ENCODE results near the gene YAF2. TPM values are rescaled to one million over a fixed set of nuclear protein-coding genes. Genes with fewer than 3 reads are reported as not detected.

Gene YAF2
- total RNA-seq, 1 donor from 2014 or later = 35.4 TPM

DNA sequence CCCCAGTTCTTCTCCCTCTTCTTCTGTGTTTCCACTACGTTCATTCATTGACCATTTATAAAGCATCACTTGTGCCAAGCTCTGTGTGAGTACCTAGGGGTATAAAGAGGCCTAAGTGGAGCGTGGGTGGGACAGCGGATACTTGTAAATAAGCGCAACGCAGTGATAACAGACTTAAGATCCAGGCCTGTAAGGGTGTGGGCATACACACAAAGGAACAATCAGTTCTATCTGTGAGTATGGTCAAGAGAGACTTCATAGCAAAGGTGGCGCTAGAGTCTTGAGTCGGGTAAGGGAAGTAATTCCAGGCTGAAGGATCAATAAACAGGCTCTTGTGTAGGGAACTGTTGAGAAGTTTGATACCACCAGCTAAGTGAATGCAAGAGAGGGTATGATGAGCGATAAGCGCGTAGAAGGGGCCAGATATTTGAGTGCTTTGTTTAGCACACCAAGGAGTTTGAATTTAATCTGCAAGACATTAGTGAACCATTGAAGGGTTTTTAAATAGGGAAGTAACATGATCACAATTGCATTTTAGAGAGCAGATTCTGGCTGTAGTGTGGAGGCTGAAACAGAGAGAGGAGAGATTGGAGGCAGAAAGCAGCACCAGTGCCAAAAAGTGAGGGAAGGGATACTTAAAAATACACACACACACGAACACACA lies 92.4 kb downstream of the YAF2 start:
- no peak for DNase-seq (ENCODE audit: low spot score)
- peaks cover 37% of the 10 kb centered on the region for H3K4me1 Mint-ChIP-seq (ENCODE audit: low read depth)
- peak overlapping the region; percentile 72 for H3K4me3 Mint-ChIP-seq (ENCODE audit: unreplicated experiment)
- peak overlapping the region; percentile 10 for H3K27ac Mint-ChIP-seq (ENCODE audit: unreplicated experiment)
- no peaks in the 10 kb centered on the region for H3K9me3 Mint-ChIP-seq (ENCODE audit: low read depth)
- TF ChIP-seq, protein P1, sequence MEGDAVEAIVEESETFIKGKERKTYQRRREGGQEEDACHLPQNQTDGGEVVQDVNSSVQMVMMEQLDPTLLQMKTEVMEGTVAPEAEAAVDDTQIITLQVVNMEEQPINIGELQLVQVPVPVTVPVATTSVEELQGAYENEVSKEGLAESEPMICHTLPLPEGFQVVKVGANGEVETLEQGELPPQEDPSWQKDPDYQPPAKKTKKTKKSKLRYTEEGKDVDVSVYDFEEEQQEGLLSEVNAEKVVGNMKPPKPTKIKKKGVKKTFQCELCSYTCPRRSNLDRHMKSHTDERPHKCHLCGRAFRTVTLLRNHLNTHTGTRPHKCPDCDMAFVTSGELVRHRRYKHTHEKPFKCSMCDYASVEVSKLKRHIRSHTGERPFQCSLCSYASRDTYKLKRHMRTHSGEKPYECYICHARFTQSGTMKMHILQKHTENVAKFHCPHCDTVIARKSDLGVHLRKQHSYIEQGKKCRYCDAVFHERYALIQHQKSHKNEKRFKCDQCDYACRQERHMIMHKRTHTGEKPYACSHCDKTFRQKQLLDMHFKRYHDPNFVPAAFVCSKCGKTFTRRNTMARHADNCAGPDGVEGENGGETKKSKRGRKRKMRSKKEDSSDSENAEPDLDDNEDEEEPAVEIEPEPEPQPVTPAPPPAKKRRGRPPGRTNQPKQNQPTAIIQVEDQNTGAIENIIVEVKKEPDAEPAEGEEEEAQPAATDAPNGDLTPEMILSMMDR (IDR thresholded peaks at IDR 0.05) = peak; percentile 27
- H3K36me3 Mint-ChIP-seq (ENCODE audit: low read depth) = no peaks in the 10 kb centered on the region
- H3K27me3 Mint-ChIP-seq (ENCODE audit: low read depth) = no peaks in the 10 kb centered on the region

DNA sequence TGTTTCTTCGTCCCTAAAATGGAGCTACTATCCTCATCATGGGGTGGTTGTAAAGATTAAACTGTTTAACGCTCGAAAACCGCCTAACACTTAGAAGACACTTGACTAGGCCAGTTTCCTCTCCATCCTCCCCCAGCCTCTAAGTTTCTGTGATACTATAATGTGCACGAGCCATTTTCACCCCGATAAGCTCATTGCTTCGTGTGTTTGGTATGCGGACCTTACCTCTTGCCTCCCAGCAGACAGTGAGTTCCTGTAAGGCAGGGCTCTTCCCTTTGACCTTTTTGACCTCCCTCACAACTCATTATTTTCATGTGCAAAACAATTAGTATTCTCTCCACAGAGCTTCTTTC lies 92.9 kb downstream of the YAF2 start:
- Mint-ChIP-seq H3K4me3 (ENCODE audit: unreplicated experiment) (peak overlapping the region; percentile 72), H3K27ac (ENCODE audit: unreplicated experiment) (peak overlapping the region; percentile 45), H3K36me3 (ENCODE audit: low read depth) (no peaks in the 10 kb centered on the region), H3K9me3 (ENCODE audit: low read depth) (no peaks in the 10 kb centered on the region), H3K4me1 (ENCODE audit: low read depth) (peaks cover 41% of the 10 kb centered on the region), H3K27me3 (ENCODE audit: low read depth) (no peaks in the 10 kb centered on the region)
- TF ChIP-seq, protein P1 (IDR thresholded peaks at IDR 0.05) = no peak
- no peak for DNase-seq (ENCODE audit: low spot score)

DNA sequence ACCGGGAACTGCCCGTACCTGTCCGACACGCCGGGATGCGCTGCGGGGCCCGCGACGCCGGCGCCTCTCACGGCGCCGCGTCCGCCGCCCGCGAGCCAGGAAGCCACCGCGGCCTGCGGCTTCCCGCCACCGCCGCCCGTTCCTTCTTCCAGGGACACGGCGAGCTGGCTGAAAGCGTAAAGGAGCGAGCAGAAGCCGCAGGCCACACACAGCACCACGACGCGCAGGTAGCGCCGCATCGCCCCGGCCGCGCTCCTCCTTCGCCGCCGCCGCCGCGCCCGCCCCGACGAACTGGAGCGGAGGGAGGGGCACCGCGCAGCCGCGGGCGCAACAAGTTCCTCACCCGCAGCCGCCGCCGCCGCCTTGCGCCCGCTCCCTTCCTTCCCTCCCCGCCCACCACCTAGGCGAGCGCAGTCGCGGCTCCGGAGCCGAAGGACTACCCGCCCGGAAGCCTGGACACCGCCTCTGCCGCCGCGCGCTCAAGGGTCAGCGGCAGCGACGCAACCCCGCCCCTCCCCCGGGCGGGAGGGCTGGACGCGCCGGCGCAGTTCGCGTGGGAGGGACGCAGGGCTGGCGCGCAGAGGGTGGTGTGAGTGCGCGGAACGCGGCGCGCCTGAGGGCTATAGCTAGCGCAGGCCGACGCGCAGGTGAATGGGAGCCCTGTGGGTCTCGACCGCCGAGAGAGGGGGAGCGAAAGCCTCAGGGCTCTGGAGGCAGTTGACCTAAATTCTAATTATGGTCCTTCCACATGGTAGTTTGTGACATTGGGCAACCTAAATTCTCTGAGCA lies 93.4 kb downstream of the YAF2 start, which contains the start of gene GXYLT1:
TSS of gene GXYLT1 (minus strand) at position 467 of the 789 bp plus-strand sequence. CDS start at position 239, 228 bp downstream.
- H3K27ac Mint-ChIP-seq (ENCODE audit: unreplicated experiment) = peak within 1 kb of the TSS; percentile 86
- no peaks in the 10 kb centered on the region for H3K27me3 Mint-ChIP-seq (ENCODE audit: low read depth)
- TF ChIP-seq, protein P1 (IDR thresholded peaks at IDR 0.05) = peak; percentile 15
- peak; percentile 94 for DNase-seq (ENCODE audit: low spot score)
- no peaks in the 10 kb centered on the region for H3K9me3 Mint-ChIP-seq (ENCODE audit: low read depth)
- H3K36me3 Mint-ChIP-seq (ENCODE audit: low read depth) = no peaks in the 10 kb centered on the region
- peaks cover 41% of the 10 kb centered on the region for H3K4me1 Mint-ChIP-seq (ENCODE audit: low read depth)
- peak within 1 kb of the TSS; percentile 85 for H3K4me3 Mint-ChIP-seq (ENCODE audit: unreplicated experiment)

DNA sequence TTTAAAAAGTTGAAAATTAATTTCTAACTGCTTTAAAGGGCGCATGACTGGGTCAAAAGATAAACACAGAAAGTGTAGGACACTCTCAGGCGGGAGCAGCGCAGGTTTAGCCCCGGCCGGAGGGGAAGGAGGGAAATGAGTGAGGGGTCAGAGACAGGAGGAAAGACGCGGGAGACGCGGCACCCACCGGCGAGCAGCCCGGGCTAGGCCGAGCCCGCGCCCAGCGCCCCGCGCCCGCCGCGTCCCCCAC lies 94.0 kb downstream of the YAF2 start:
- H3K27me3 Mint-ChIP-seq (ENCODE audit: low read depth) = no peaks in the 10 kb centered on the region
- H3K27ac Mint-ChIP-seq (ENCODE audit: unreplicated experiment) = peak overlapping the region; percentile 86
- H3K9me3 Mint-ChIP-seq (ENCODE audit: low read depth) = no peaks in the 10 kb centered on the region
- no peaks in the 10 kb centered on the region for H3K36me3 Mint-ChIP-seq (ENCODE audit: low read depth)
- TF ChIP-seq, protein P1 (IDR thresholded peaks at IDR 0.05) = no peak
- H3K4me1 Mint-ChIP-seq (ENCODE audit: low read depth) = peaks cover 41% of the 10 kb centered on the region
- DNase-seq (ENCODE audit: low spot score) = no peak
- H3K4me3 Mint-ChIP-seq (ENCODE audit: unreplicated experiment) = peak overlapping the region; percentile 85

DNA sequence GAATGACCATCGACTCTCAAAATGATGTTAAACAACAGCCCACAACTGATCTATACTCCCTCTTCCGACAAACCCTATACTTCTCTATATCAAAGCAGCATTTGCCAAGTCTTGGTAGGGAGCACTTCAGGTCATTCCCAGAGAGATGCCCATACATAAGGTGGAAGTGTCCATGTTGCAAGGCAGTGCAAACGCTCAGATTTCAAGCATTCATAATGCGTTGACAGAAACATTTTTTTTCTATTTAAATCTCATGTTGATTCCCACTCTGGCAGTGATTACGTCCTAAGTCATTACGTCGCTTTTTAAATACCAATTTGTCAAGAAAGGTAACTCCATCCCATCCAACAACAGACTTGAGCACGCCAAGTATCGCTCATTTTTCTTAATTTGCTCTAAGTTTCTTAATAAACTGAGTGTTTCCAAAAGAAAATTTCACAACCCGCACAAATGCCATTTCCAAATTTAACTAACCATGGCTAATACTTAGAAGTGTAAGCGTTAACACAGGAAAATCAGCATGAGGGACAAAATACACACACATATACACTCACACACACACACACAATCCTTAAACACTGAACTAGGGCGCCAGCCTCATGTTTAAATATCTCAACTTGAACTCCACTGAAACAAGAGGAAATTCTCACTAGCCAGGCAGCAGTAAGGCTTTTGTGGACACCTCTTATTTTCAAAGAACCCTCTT lies 94.4 kb downstream of the YAF2 start:
- Mint-ChIP-seq H3K4me3 (ENCODE audit: unreplicated experiment) (peak overlapping the region; percentile 85), H3K9me3 (ENCODE audit: low read depth) (no peaks in the 10 kb centered on the region), H3K4me1 (ENCODE audit: low read depth) (peaks cover 41% of the 10 kb centered on the region), H3K36me3 (ENCODE audit: low read depth) (no peaks in the 10 kb centered on the region), H3K27me3 (ENCODE audit: low read depth) (no peaks in the 10 kb centered on the region), H3K27ac (ENCODE audit: unreplicated experiment) (peak overlapping the region; percentile 86)
- TF ChIP-seq, protein P1 (IDR thresholded peaks at IDR 0.05) = no peak
- no peak for DNase-seq (ENCODE audit: low spot score)
